Measurements from ENCODE around the gene KIF1A.

- TF ChIP-seq CTCF (conservative IDR thresholded peaks at IDR 0.05; ENCODE audit: low read depth, low read length) (no peak), EZH2 (IDR thresholded peaks at IDR 0.05; ENCODE audit: low read length, unreplicated experiment) (no peak)
Observed at GRCh38 chr2:240688553-240688919, 131.5 kb downstream of the KIF1A start.
